SK-N-SH (cell line): ENCODE measurements around the gene ELANE. TPM values are rescaled to one million over a fixed set of nuclear protein-coding genes. Genes with fewer than 3 reads are reported as not detected.
A peak's percentile ranks its signal among the peaks of the same experiment; 100 is the strongest.
"Not testable (repeated sequence)": the region's sequence is repeated elsewhere in the genome, so short reads cannot be mapped to it uniquely, and the experiment has no call there.

ENCODE experiments used
- CTCF ChIA-PET: fragments of 300-600, 350-600 bp; formaldehyde crosslinking; extraction: SDS; loops from one replicate; lab custom pipeline; 2021; lab: Yijun Ruan, JAX
- POLR2A ChIA-PET: fragments of 350-600 bp; sonication (Branson Sonifier 250); formaldehyde crosslinking; extraction: SDS; loops from one replicate; lab custom pipeline; 2020; ENCODE audit warnings: antibody characterized with exemption, inconsistent platforms; lab: Yijun Ruan, JAX
- DNase-seq: peaks from one replicate; pipeline ENCODE4 v3.0.0; 2012
- H2AFZ ChIP-seq: fragments of 200-600 bp; sonication (generic); 2 replicates; pipeline ENCODE4 v1.8.1; 2016; ENCODE audit warnings: antibody characterized with exemption, mild to moderate bottlenecking, low read depth
- H3F3A ChIP-seq: fragments of 200-600 bp; sonication (generic); replicated peaks from 2 replicates; pipeline ENCODE3; 2016; ENCODE audit warnings: antibody characterized with exemption, mild to moderate bottlenecking; ENCODE audit not compliant: insufficient read depth
- H3K27ac ChIP-seq, 2 experiments: fragments of 200-500 bp in 1 of 2; fragments of 200-600 bp in 1 of 2; sonication (Bioruptor generic) in 1 of 2; sonication (generic), shearing (Covaris generic) in 1 of 2; 2 replicates each; pipeline versions ENCODE4 v1.5.1 to v1.6.1; 2014 to 2016; ENCODE audit warnings: low read depth in 2 of 2, inconsistent platforms in 1 of 2, low read length in 1 of 2, mild to moderate bottlenecking in 1 of 2, mixed read lengths in 1 of 2
- H3K27me3 ChIP-seq: fragments of 200-600 bp; sonication (generic), shearing (Covaris generic); 2 replicates; pipeline ENCODE4 v1.6.1; 2016; ENCODE audit warnings: mixed run types; ENCODE audit not compliant: insufficient read depth
- H3K36me3 ChIP-seq, 2 experiments: fragments of 200-500 bp in 1 of 2; fragments of 200-600 bp in 1 of 2; sonication (Bioruptor generic) in 1 of 2; sonication (generic) in 1 of 2; replicated peaks in 1 of 2; 2 replicates each; pipeline versions ENCODE3 to v1.5.1; 2014 to 2016; ENCODE audit warnings: low read length in 1 of 2, mild to moderate bottlenecking in 1 of 2; ENCODE audit not compliant: insufficient read depth in 2 of 2, control insufficient read depth in 1 of 2
- H3K4me1 ChIP-seq, 2 experiments: fragments of 200-500 bp in 1 of 2; fragments of 200-600 bp in 1 of 2; sonication (Bioruptor generic) in 1 of 2; sonication (generic), shearing (Covaris generic) in 1 of 2; 2 replicates each; pipeline versions ENCODE4 v1.5.1 to v1.6.1; 2014 to 2016; ENCODE audit warnings: low read depth in 1 of 2, low read length in 1 of 2, mixed run types in 1 of 2; ENCODE audit not compliant: insufficient read depth in 2 of 2, control insufficient read depth in 1 of 2
- H3K4me2 ChIP-seq: fragments of 200-600 bp; sonication (generic), shearing (Covaris generic); 2 replicates; pipeline ENCODE4 v1.6.1; 2017; ENCODE audit warnings: mixed run types
- H3K4me3 ChIP-seq, 2 experiments: fragments of 200-500 bp in 1 of 2; fragments of 200-600 bp in 1 of 2; sonication (Bioruptor generic) in 1 of 2; sonication (generic), shearing (Covaris generic) in 1 of 2; 2 replicates each; pipeline versions ENCODE4 v1.5.1 to v1.8.1; 2014 to 2016; ENCODE audit warnings: low read depth in 2 of 2, inconsistent platforms in 1 of 2, low read length in 1 of 2, mild to moderate bottlenecking in 1 of 2, mixed read lengths in 1 of 2, moderate library complexity in 1 of 2
- H3K79me2 ChIP-seq: fragments of 200-600 bp; sonication (generic); 2 replicates; pipeline ENCODE4 v1.8.1; 2017; ENCODE audit warnings: mild to moderate bottlenecking; ENCODE audit not compliant: insufficient read depth
- H3K9ac ChIP-seq: fragments of 200-600 bp; sonication (generic); 2 replicates; pipeline ENCODE4 v1.6.1; 2017; ENCODE audit warnings: mixed run types
- H3K9me2 ChIP-seq: fragments of 200-600 bp; sonication (generic); 2 replicates; pipeline ENCODE4 v1.6.1; 2017; ENCODE audit warnings: mixed run types
- H3K9me3 ChIP-seq: fragments of 200-600 bp; sonication (generic); 2 replicates; pipeline ENCODE4 v1.6.1; 2017; ENCODE audit warnings: mixed run types, mild to moderate bottlenecking, moderate library complexity
- H4K20me1 ChIP-seq: fragments of 200-600 bp; sonication (generic); 2 replicates; pipeline ENCODE4 v1.6.1; 2017; ENCODE audit warnings: mild to moderate bottlenecking, mixed run types; ENCODE audit not compliant: insufficient read depth
- ELF1 ChIP-seq: IDR thresholded peaks from 2 replicates; pipeline ENCODE4 v1.4.0; 2012
- EZH2phosphoT487 ChIP-seq: fragments of 200-600 bp; sonication (generic); IDR thresholded peaks from 2 replicates; pipeline ENCODE4 v1.6.1; 2017; ENCODE audit warnings: low read depth, mixed run types, mild to moderate bottlenecking, antibody characterized with exemption, moderate library complexity, borderline replicate concordance
- FOSL2 ChIP-seq: IDR thresholded peaks from 2 replicates; pipeline ENCODE4 v1.4.0; 2012; ENCODE audit warnings: low read depth, mild to moderate bottlenecking, moderate library complexity, borderline replicate concordance
- FOXM1 ChIP-seq: IDR thresholded peaks from 2 replicates; pipeline ENCODE4 v1.4.0; 2012; ENCODE audit warnings: low read depth, mild to moderate bottlenecking
- GABPA ChIP-seq: IDR thresholded peaks from 2 replicates; pipeline ENCODE4 v1.4.0; 2012; ENCODE audit warnings: low read depth, mild to moderate bottlenecking
- IRF3 ChIP-seq: fragments of 150-350 bp; IDR thresholded peaks from 2 replicates; pipeline ENCODE4 v1.6.1; 2016; ENCODE audit warnings: mild to moderate bottlenecking, low read depth, low read length
- JUND ChIP-seq: IDR thresholded peaks from 2 replicates; pipeline ENCODE4 v1.4.0; 2012
- MEF2A ChIP-seq: IDR thresholded peaks from 2 replicates; pipeline ENCODE4 v1.4.0; 2012; ENCODE audit warnings: low read depth, borderline replicate concordance
- NFIC ChIP-seq: IDR thresholded peaks from 2 replicates; pipeline ENCODE4 v1.4.0; 2012; ENCODE audit warnings: borderline replicate concordance
- NRF1 ChIP-seq: IDR thresholded peaks from 2 replicates; pipeline ENCODE4 v1.6.1; 2012; ENCODE audit warnings: low read depth, mild to moderate bottlenecking, low read length
- RCOR1 ChIP-seq: fragments of 150-350 bp; IDR thresholded peaks from 2 replicates; pipeline ENCODE4 v1.6.1; 2017; ENCODE audit warnings: antibody characterized with exemption, low read length
- RXRA ChIP-seq: IDR thresholded peaks from 2 replicates; pipeline ENCODE4 v1.4.0; 2012; ENCODE audit warnings: low read depth, mild to moderate bottlenecking, borderline replicate concordance
- SIN3A ChIP-seq: IDR thresholded peaks from 2 replicates; pipeline ENCODE4 v1.6.1; 2012; ENCODE audit warnings: low read depth, mild to moderate bottlenecking, low read length, moderate library complexity, borderline replicate concordance
- TCF12 ChIP-seq: IDR thresholded peaks from 2 replicates; pipeline ENCODE4 v1.4.0; 2012
- YY1 ChIP-seq: IDR thresholded peaks from 2 replicates; pipeline ENCODE4 v1.4.0; 2012; ENCODE audit warnings: low read depth, mild to moderate bottlenecking
- ZBTB33 ChIP-seq: IDR thresholded peaks from 2 replicates; pipeline ENCODE4 v1.4.0; 2012; ENCODE audit warnings: low read depth, borderline replicate concordance
- WGBS: methylation state at CpG from one replicate; pipeline ENCODE4 v1.1.6; 2017; ENCODE audit warnings: low lambda C conversion rate; 5-methylcytosine and 5-hydroxymethylcytosine counted together
- polyA plus RNA-seq, 3 experiments: library from polyadenylated mRNA; depleted of rRNA; stranded (reverse); fragments of >200 nt; gene quantifications; 2 replicates each; pipeline ENCODE4 v1.2.3, GENCODE V29; 2012
- TF ChIP-seq, protein P1 (sequence below): IDR thresholded peaks from 2 replicates; pipeline ENCODE4 v1.4.0; 2012; ENCODE audit warnings: low read depth, borderline replicate concordance

ELANE gene
- polyA plus RNA-seq, 1 of the 3 experiments (the other 2 are of a cell fraction), result not detected

GRCh38 chr19:835210-835810 lies 16.8 kb upstream of the ELANE start:
- no peak overlapping the region for H2AFZ ChIP-seq
- TF ChIP-seq TCF12, result no peak
- no peak for TF ChIP-seq EZH2phosphoT487
- no peak for TF ChIP-seq NFIC
- no peak for TF ChIP-seq RXRA
- TF ChIP-seq, protein P1, sequence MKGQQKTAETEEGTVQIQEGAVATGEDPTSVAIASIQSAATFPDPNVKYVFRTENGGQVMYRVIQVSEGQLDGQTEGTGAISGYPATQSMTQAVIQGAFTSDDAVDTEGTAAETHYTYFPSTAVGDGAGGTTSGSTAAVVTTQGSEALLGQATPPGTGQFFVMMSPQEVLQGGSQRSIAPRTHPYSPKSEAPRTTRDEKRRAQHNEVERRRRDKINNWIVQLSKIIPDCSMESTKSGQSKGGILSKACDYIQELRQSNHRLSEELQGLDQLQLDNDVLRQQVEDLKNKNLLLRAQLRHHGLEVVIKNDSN, result no peak
- no peak for TF ChIP-seq ELF1
- no peak for TF ChIP-seq YY1
- TF ChIP-seq ZBTB33, result no peak
- TF ChIP-seq FOSL2, result no peak
- TF ChIP-seq FOXM1, result no peak
- TF ChIP-seq MEF2A, result no peak
- H3F3A ChIP-seq, result peaks cover 5% of the 10 kb centered on the region
- no peak overlapping the region for H3K4me2 ChIP-seq
- H3K9me2 ChIP-seq, result no peaks in the 10 kb centered on the region
- no peaks in the 10 kb centered on the region for H3K4me1 ChIP-seq
- no peaks in the 10 kb centered on the region for H3K36me3 ChIP-seq
- H4K20me1 ChIP-seq, result no peaks in the 10 kb centered on the region
- H3K9ac ChIP-seq, result no peak overlapping the region
- ChIA-PET CTCF (no interaction called here), POLR2A (no interaction called here)
- H3K27ac ChIP-seq, result no peak overlapping the region
- peaks cover 72% of the 10 kb centered on the region for H3K27me3 ChIP-seq
- H3K4me3 ChIP-seq, result no peak overlapping the region
- peak; percentile 53 for DNase-seq
- 48% methylated on average over 32 of the region's 36 CpGs for WGBS
- no peaks in the 10 kb centered on the region for H3K79me2 ChIP-seq
- no peaks in the 10 kb centered on the region for H3K9me3 ChIP-seq

DNA sequence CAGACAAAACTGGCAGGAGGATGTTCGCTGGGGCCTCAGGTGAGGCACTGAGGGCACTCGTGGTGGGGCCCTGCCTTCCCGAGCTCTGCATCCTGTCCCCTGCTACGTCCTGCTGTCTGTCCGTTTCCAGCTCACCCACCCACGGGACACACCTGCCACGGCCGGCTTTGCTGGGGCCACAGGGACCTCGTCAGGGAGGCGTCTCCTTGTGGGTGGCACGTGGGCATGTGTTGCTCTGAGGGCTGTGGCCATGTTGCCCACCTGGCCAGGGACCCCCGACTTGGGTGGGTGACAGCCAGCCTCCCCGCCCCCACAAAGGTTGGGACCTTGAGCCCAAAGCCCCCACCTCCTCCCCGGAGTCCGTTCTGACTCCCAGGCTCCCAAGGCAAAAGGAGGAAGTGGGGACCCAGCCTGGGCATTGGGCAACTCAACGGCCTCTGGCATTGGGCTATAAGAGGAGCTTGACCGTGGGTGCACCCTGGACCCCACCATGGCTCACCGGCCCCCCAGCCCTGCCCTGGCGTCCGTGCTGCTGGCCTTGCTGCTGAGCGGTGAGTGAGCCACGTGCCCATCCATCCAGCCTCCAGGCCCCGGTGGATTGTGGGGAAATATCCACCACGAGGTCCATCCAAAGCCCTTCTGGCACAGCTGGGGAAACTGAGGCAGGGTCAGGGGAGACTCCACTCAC lies 11.4 kb upstream of the ELANE start, which contains the start of gene PRTN3:
PRTN3 (plus strand) TSS at position 481 of the 688 bp plus-strand sequence; CDS start at position 491, 10 bp downstream.
- TF ChIP-seq JUND (no peak), NRF1 (no peak), GABPA (no peak), IRF3 (no peak), RCOR1 (no peak), SIN3A (no peak)
- Histone ChIP-seq H3K4me1 (no peaks in the 10 kb centered on the region; a peak in 1 of 4 replicates), H3K9me2 (no peaks in the 10 kb centered on the region), H3K4me2 (no peak within 1 kb of the TSS), H2AFZ (no peak within 1 kb of the TSS), H3K4me3 (no peak within 1 kb of the TSS), H3K79me2 (no peaks in the 10 kb centered on the region), H3K9me3 (no peaks in the 10 kb centered on the region), H3F3A (peaks cover 5% of the 10 kb centered on the region), H3K36me3 (no peaks in the 10 kb centered on the region), H3K9ac (no peak within 1 kb of the TSS), H3K27me3 (peaks cover 65% of the 10 kb centered on the region), H3K27ac (no peak within 1 kb of the TSS), H4K20me1 (no peaks in the 10 kb centered on the region)
- no peak for DNase-seq
- 39% methylated on average over 19 of the region's 24 CpGs for WGBS
- POLR2A ChIA-PET, result no interaction called here
- CTCF ChIA-PET, result interaction anchor here (0.7 to 2.6 kb wide), 4 partner anchors 10 to 71 kb away, joined by 3 to 8 read pairs (median 6); no protein-coding TSS in a partner anchor

- H3K27ac ChIP-seq, H3F3A ChIP-seq, H2AFZ ChIP-seq, H3K9me2 ChIP-seq, H3K79me2 ChIP-seq, H3K9me3 ChIP-seq, H4K20me1 ChIP-seq, POLR2A ChIA-PET, H3K4me1 ChIP-seq, H3K36me3 ChIP-seq, DNase-seq, H3K4me3 ChIP-seq, H3K4me2 ChIP-seq, H3K9ac ChIP-seq: not testable (repeated sequence)
- CTCF ChIA-PET, result interaction anchor here (0.9 to 2.1 kb wide), 2 partner anchors 14 to 18 kb away, joined by 3 to 7 read pairs; no protein-coding TSS in a partner anchor
- H3K27me3 ChIP-seq, result peaks cover 65% of the 10 kb centered on the region
- WGBS, result 50% methylated on average over 7 of the region's 7 CpGs
Observed at GRCh38 chr19:842802-843179, 9.3 kb upstream of the ELANE start.
